ENCODE results near the gene DNTTIP2. TPM values are rescaled to one million over a fixed set of nuclear protein-coding genes. Genes with fewer than 3 reads are reported as not detected.

DNTTIP2 gene
- total and polyA plus RNA-seq, 9 of the 15 experiments (the other 6 are each of a cell fraction or from before 2014, with no cell fraction given): 50.4 to 138 (median 97.0) TPM

- TF ChIP-seq TOE1 (IDR thresholded peaks at IDR 0.05; ENCODE audit: borderline replicate concordance) (0 out of 2 replicates have a peak, but pooled peaks have one; percentile 37), TOE1 (CRISPR knock-in tag; IDR thresholded peaks at IDR 0.05; ENCODE audit: borderline replicate concordance, low read depth) (no peak), KLF16 (IDR thresholded peaks at IDR 0.05) (no peak), MCM2 (IDR thresholded peaks at IDR 0.05; ENCODE audit: low read depth) (no peak), RFX5 (IDR thresholded peaks at IDR 0.05; ENCODE audit: low read depth, low read length) (no peak), IRF2 (CRISPR knock-in tag; IDR thresholded peaks at IDR 0.05) (no peak), KDM1A (IDR thresholded peaks at IDR 0.05) (no peak), FOSL1 (tag; conservative IDR thresholded peaks at IDR 0.05) (no peak), PHF21A (IDR thresholded peaks at IDR 0.05; ENCODE audit: borderline replicate concordance, low read depth) (no peak), ETS1 (conservative IDR thresholded peaks at IDR 0.05; ENCODE audit: control insufficient read depth, low read depth, low read length) (no peak), TAF15 (IDR thresholded peaks at IDR 0.05; ENCODE audit: low read depth, low read length) (no peak), CREB1 (IDR thresholded peaks at IDR 0.05) (no peak), CREB1 (CRISPR knock-in tag; IDR thresholded peaks at IDR 0.05) (no peak), TFAP4 (CRISPR knock-in tag; IDR thresholded peaks at IDR 0.05; ENCODE audit: borderline replicate concordance) (no peak), LARP7 (IDR thresholded peaks at IDR 0.05) (no peak), KHSRP (IDR thresholded peaks at IDR 0.05) (no peak), PHF20 (IDR thresholded peaks at IDR 0.05; ENCODE audit: partially characterized antibody) (no peak), GTF2F1 (IDR thresholded peaks at IDR 0.05; ENCODE audit: low read depth, low read length) (no peak), ETV1 (tag; conservative IDR thresholded peaks at IDR 0.05; ENCODE audit: low read depth) (no peak), BRCA1 (IDR thresholded peaks at IDR 0.05) (no peak), BRCA1 (CRISPR knock-in tag; IDR thresholded peaks at IDR 0.05) (no peak), TAF7 (tag; IDR thresholded peaks at IDR 0.05) (no peak), ZNF277 (CRISPR knock-in tag; IDR thresholded peaks at IDR 0.05; ENCODE audit: borderline replicate concordance) (no peak), SUPT5H (IDR thresholded peaks at IDR 0.05) (peak; percentile 38; the same call in 1 of the 2 replicates), PHB2 (IDR thresholded peaks at IDR 0.05; ENCODE audit: low read depth) (no peak)
- TF ChIP-seq, protein P1, sequence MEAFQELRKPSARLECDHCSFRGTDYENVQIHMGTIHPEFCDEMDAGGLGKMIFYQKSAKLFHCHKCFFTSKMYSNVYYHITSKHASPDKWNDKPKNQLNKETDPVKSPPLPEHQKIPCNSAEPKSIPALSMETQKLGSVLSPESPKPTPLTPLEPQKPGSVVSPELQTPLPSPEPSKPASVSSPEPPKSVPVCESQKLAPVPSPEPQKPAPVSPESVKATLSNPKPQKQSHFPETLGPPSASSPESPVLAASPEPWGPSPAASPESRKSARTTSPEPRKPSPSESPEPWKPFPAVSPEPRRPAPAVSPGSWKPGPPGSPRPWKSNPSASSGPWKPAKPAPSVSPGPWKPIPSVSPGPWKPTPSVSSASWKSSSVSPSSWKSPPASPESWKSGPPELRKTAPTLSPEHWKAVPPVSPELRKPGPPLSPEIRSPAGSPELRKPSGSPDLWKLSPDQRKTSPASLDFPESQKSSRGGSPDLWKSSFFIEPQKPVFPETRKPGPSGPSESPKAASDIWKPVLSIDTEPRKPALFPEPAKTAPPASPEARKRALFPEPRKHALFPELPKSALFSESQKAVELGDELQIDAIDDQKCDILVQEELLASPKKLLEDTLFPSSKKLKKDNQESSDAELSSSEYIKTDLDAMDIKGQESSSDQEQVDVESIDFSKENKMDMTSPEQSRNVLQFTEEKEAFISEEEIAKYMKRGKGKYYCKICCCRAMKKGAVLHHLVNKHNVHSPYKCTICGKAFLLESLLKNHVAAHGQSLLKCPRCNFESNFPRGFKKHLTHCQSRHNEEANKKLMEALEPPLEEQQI (IDR thresholded peaks at IDR 0.05): no peak
- TF ChIP-seq, protein P2, sequence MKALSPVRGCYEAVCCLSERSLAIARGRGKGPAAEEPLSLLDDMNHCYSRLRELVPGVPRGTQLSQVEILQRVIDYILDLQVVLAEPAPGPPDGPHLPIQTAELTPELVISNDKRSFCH (CRISPR knock-in tag; IDR thresholded peaks at IDR 0.05): no peak
- TF ChIP-seq, protein P2 (tag; IDR thresholded peaks at IDR 0.05): no peak
Measured at GRCh38 chr1:93876244-93876643, 2.8 kb downstream of the DNTTIP2 start (continued).

Measured in K562 (cell line).